ENCODE data around the gene ERICH4. TPM values are rescaled to one million over a fixed set of nuclear protein-coding genes. Genes with fewer than 3 reads are reported as not detected.

ERICH4 gene
- total RNA-seq, 2 donors from 2014 or later = not detected

GRCh38 chr19:41441321-41441945 lies 1.5 kb upstream of the ERICH4 start:
- no peak for DNase-seq (ENCODE audit: low spot score)
- H3K36me3 ChIP-seq = no peaks in the 10 kb centered on the region
- TF ChIP-seq POLR2AphosphoS5 (IDR thresholded peaks at IDR 0.05) = no peak
- TF ChIP-seq POLR2A (IDR thresholded peaks at IDR 0.05) = no peak
- no peak for TF ChIP-seq CTCF (IDR thresholded peaks at IDR 0.05)
- H3K9me3 ChIP-seq = no peaks in the 10 kb centered on the region
- H3K27me3 ChIP-seq (replicated peaks; ENCODE audit: insufficient read depth) = no peaks in the 10 kb centered on the region
- no peak overlapping the region for H3K27ac ChIP-seq
- no peak overlapping the region for H3K4me3 ChIP-seq
- no peaks in the 10 kb centered on the region for H3K4me1 ChIP-seq (replicated peaks)
- WGBS = 76% methylated on average over 15 of the region's 15 CpGs
- intact Hi-C loops (cut with DNase I) = loop anchor here (10.0 kb wide), 1 partner anchor 133 kb away; the partner anchor contains the start of gene CEACAM21

- Histone ChIP-seq H3K27me3 (replicated peaks; ENCODE audit: insufficient read depth) (no peaks in the 10 kb centered on the region), H3K4me1 (replicated peaks) (no peaks in the 10 kb centered on the region), H3K4me3 (no peak overlapping the region), H3K9me3 (no peaks in the 10 kb centered on the region), H3K36me3 (no peaks in the 10 kb centered on the region), H3K27ac (no peak overlapping the region)
- intact Hi-C loops (cut with DNase I) = loop anchor here (10.0 kb wide), 1 partner anchor 131 kb away; the partner anchor contains the start of gene CEACAM21
- TF ChIP-seq POLR2A (IDR thresholded peaks at IDR 0.05) (no peak), CTCF (IDR thresholded peaks at IDR 0.05) (no peak), POLR2AphosphoS5 (IDR thresholded peaks at IDR 0.05) (no peak)
- DNase-seq (ENCODE audit: low spot score) = no peak
- 59% methylated on average over 6 of the region's 6 CpGs for WGBS
These were observed 978 bp downstream of the ERICH4 start for GRCh38 chr19:41443813-41444455.

- H3K27me3 ChIP-seq (replicated peaks; ENCODE audit: insufficient read depth) = no peaks in the 10 kb centered on the region
- 62% methylated on average over 5 of the region's 5 CpGs for WGBS
- TF ChIP-seq POLR2A (IDR thresholded peaks at IDR 0.05) (no peak), CTCF (IDR thresholded peaks at IDR 0.05) (no peak), POLR2AphosphoS5 (IDR thresholded peaks at IDR 0.05) (no peak)
- DNase-seq (ENCODE audit: low spot score) = no peak
- no peaks in the 10 kb centered on the region for H3K9me3 ChIP-seq
- no peak overlapping the region for H3K4me3 ChIP-seq
- intact Hi-C loops (cut with DNase I) = loop anchor here (10.0 kb wide), 1 partner anchor 129 kb away; the partner anchor contains the start of gene CEACAM21
- H3K36me3 ChIP-seq = no peaks in the 10 kb centered on the region
- no peaks in the 10 kb centered on the region for H3K4me1 ChIP-seq (replicated peaks)
- H3K27ac ChIP-seq = no peak overlapping the region
These were observed 2.6 kb downstream of the ERICH4 start for GRCh38 chr19:41445575-41445974.

- no peaks in the 10 kb centered on the region for H3K27me3 ChIP-seq (replicated peaks; ENCODE audit: insufficient read depth)
- TF ChIP-seq POLR2AphosphoS5 (IDR thresholded peaks at IDR 0.05) = no peak
- TF ChIP-seq CTCF (IDR thresholded peaks at IDR 0.05) = no peak
- TF ChIP-seq POLR2A (IDR thresholded peaks at IDR 0.05) = no peak
- no peaks in the 10 kb centered on the region for H3K36me3 ChIP-seq
- H3K4me3 ChIP-seq = no peak overlapping the region
- H3K4me1 ChIP-seq (replicated peaks) = no peaks in the 10 kb centered on the region
- H3K9me3 ChIP-seq = no peaks in the 10 kb centered on the region
- no peak for DNase-seq (ENCODE audit: low spot score)
- 62% methylated on average over 12 of the region's 12 CpGs for WGBS
- intact Hi-C loops (cut with DNase I) = loop anchor here (10.0 kb wide), 1 partner anchor 127 kb away; the partner anchor contains the start of gene CEACAM21
- H3K27ac ChIP-seq = no peak overlapping the region
These were observed 4.9 kb downstream of the ERICH4 start for GRCh38 chr19:41447732-41448332.
